Neural cell (in vitro differentiated cells): ENCODE measurements around the gene RAI1. TPM values are rescaled to one million over a fixed set of nuclear protein-coding genes. Genes with fewer than 3 reads are reported as not detected.

ENCODE experiments used
- H2AFZ ChIP-seq: fragments of 200-600, 300-800 bp; sonication (generic), shearing (Covaris generic); 2 replicates; pipeline ENCODE4 v1.6.0; 2014; ENCODE audit warnings: low read depth, mild to moderate bottlenecking, antibody characterized with exemption, low read length, moderate library complexity
- H3F3A ChIP-seq: fragments of 200-600 bp; shearing (Covaris generic); 2 replicates; pipeline ENCODE4 v1.6.1; 2016; ENCODE audit warnings: mild to moderate bottlenecking, moderate library complexity, mixed read lengths, antibody characterized with exemption, low read length; ENCODE audit not compliant: insufficient read depth, poor library complexity, severe bottlenecking
- H3K27ac ChIP-seq: fragments of 200-600, 300-800 bp; sonication (generic), shearing (Covaris generic); 2 replicates; pipeline ENCODE4 v1.5.1; 2014; ENCODE audit warnings: mild to moderate bottlenecking, low read length, moderate library complexity
- H3K27me3 ChIP-seq: fragments of 300-800, 200-600 bp; sonication (generic), shearing (Covaris generic); 2 replicates; pipeline ENCODE4 v1.6.0; 2014; ENCODE audit warnings: mild to moderate bottlenecking, low read depth, low read length, moderate library complexity; ENCODE audit not compliant: insufficient read depth
- H3K36me3 ChIP-seq: fragments of 300-800, 200-600 bp; sonication (generic), shearing (Covaris generic); 2 replicates; pipeline ENCODE4 v1.5.1; 2014; ENCODE audit warnings: mild to moderate bottlenecking, antibody characterized with exemption, low read length, moderate library complexity; ENCODE audit not compliant: insufficient read depth
- H3K4me2 ChIP-seq: fragments of 300-800, 200-600 bp; sonication (generic), shearing (Covaris generic); 2 replicates; pipeline ENCODE4 v1.6.0; 2014; ENCODE audit warnings: mild to moderate bottlenecking, low read length
- H3K4me3 ChIP-seq: fragments of 300-800, 200-600 bp; sonication (generic), shearing (Covaris generic); 2 replicates; pipeline ENCODE4 v1.5.1; 2014; ENCODE audit warnings: mild to moderate bottlenecking, low read length, moderate library complexity
- H3K79me2 ChIP-seq: fragments of 200-600 bp; shearing (Covaris generic); replicated peaks from 2 replicates; pipeline ENCODE4 v1.6.0; 2014; ENCODE audit warnings: mild to moderate bottlenecking, low read length, moderate library complexity; ENCODE audit not compliant: insufficient read depth
- H3K9ac ChIP-seq: fragments of 300-800, 200-600 bp; sonication (generic), shearing (Covaris generic); 2 replicates; pipeline ENCODE4 v1.6.1; 2016; ENCODE audit warnings: mild to moderate bottlenecking, low read length, mixed read lengths
- H3K9me2 ChIP-seq: fragments of 200-600 bp; shearing (Covaris generic); 2 replicates; pipeline ENCODE4 v1.6.1; 2016; ENCODE audit warnings: mild to moderate bottlenecking, low read length, mixed read lengths; ENCODE audit not compliant: insufficient read depth
- H3K9me3 ChIP-seq: fragments of 200-600, 300-800 bp; sonication (generic), shearing (Covaris generic); 2 replicates; pipeline ENCODE4 v1.6.1; 2016; ENCODE audit warnings: mild to moderate bottlenecking, mixed run types, low read length, moderate library complexity, mixed read lengths
- H4K20me1 ChIP-seq: fragments of 200-600 bp; shearing (Covaris generic); 2 replicates; pipeline ENCODE4 v1.6.1; 2016; ENCODE audit warnings: mild to moderate bottlenecking, mixed run types; ENCODE audit not compliant: insufficient read depth
- CTCF ChIP-seq: fragments of 450-650 bp; IDR thresholded peaks from 2 replicates; pipeline ENCODE4 v1.5.1; 2014; ENCODE audit warnings: antibody characterized with exemption, mild to moderate bottlenecking, moderate library complexity; ENCODE audit not compliant: poor library complexity, severe bottlenecking
- EP300 ChIP-seq: fragments of 450-650 bp; conservative IDR thresholded peaks from 2 replicates; pipeline ENCODE4 v1.6.1; 2014; ENCODE audit warnings: antibody characterized with exemption, mild to moderate bottlenecking, moderate library complexity; ENCODE audit not compliant: poor library complexity, severe bottlenecking
- EZH2 ChIP-seq: fragments of 200-600, 300-800 bp; shearing (Covaris generic), sonication (generic); IDR thresholded peaks from 2 replicates; pipeline ENCODE4 v1.6.1; 2014; ENCODE audit warnings: antibody characterized with exemption, low read length, borderline replicate concordance, mild to moderate bottlenecking; ENCODE audit not compliant: insufficient read depth, poor library complexity, severe bottlenecking
- MXI1 ChIP-seq: fragments of 450-650 bp; conservative IDR thresholded peaks from 2 replicates; pipeline ENCODE4 v1.6.1; 2014; ENCODE audit warnings: antibody characterized with exemption, mild to moderate bottlenecking; ENCODE audit not compliant: poor library complexity, severe bottlenecking
- POLR2AphosphoS5 ChIP-seq: IDR thresholded peaks from 2 replicates; pipeline ENCODE4 v1.6.1; 2012
- RAD21 ChIP-seq: fragments of 450-650 bp; conservative IDR thresholded peaks from 2 replicates; pipeline ENCODE4 v1.6.1; 2014; ENCODE audit warnings: antibody characterized with exemption, mild to moderate bottlenecking, moderate library complexity
- REST ChIP-seq: IDR thresholded peaks from 2 replicates; pipeline ENCODE4 v1.6.1; 2012; ENCODE audit warnings: borderline replicate concordance
- SMC3 ChIP-seq: fragments of 450-650 bp; conservative IDR thresholded peaks from 2 replicates; pipeline ENCODE4 v1.6.1; 2014; ENCODE audit warnings: antibody characterized with exemption, mild to moderate bottlenecking, moderate library complexity; ENCODE audit not compliant: poor library complexity
- TAF1 ChIP-seq: IDR thresholded peaks from 2 replicates; pipeline ENCODE4 v1.6.1; 2012; ENCODE audit warnings: low read depth
- polyA plus RNA-seq: library from polyadenylated mRNA; depleted of rRNA; stranded (reverse); fragments of >200 nt; gene quantifications from 2 replicates; pipeline ENCODE4 v1.2.3, GENCODE V29; 2014

Gene RAI1
- polyA plus RNA-seq, 1 donor from 2014 or later, result 16.9 TPM

DNA sequence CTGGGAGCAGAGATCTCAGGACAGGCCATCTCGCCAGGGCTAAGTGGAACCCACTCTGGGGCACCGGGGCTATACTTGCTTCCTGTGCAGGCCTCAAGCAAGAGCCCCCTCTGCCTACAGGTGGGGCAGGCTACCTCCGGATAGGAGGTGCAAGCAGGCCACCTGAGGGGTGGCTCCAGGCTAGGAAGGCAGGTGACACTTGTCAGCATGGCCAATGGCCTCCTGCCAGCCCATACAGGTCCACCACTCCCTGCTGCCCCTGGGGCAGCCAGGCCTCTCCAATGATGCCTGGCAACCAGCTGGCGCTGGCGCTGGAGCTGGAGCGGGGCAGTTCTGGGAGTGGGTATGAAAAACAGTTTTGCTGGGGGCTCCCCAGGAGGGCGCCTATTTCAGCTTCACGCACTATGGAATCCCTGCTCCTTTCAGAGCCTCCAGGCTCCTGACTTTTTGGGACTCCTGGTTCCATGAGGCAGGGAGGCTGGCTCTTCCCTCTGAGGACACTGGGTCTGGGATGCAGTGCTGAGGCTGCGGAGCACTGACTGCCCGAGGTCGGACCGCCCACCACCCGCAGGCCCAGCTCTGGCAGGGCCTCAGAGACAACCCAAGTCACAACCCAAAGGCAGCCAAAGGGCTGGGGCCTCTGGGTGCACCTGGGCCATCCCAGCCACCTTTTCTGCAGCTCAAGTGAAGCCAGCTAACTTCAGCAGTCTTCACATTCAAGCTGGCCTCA, 164.0 kb downstream of the RAI1 start:
- Histone ChIP-seq H3K9ac (no peak overlapping the region), H3K9me3 (no peaks in the 10 kb centered on the region), H4K20me1 (no peaks in the 10 kb centered on the region), H3K79me2 (no peaks in the 10 kb centered on the region), H3K36me3 (no peaks in the 10 kb centered on the region), H3K4me2 (no peak overlapping the region), H2AFZ (no peak overlapping the region), H3K4me3 (no peak overlapping the region), H3F3A (no peaks in the 10 kb centered on the region), H3K27me3 (no peaks in the 10 kb centered on the region), H3K27ac (no peak overlapping the region), H3K9me2 (no peaks in the 10 kb centered on the region)
- no peak for TF ChIP-seq CTCF
- no peak for TF ChIP-seq EZH2
- no peak for TF ChIP-seq REST
- no peak for TF ChIP-seq EP300
- no peak for TF ChIP-seq POLR2AphosphoS5
- TF ChIP-seq SMC3, result no peak
- no peak for TF ChIP-seq RAD21
- TF ChIP-seq MXI1, result no peak
- no peak for TF ChIP-seq TAF1

DNA sequence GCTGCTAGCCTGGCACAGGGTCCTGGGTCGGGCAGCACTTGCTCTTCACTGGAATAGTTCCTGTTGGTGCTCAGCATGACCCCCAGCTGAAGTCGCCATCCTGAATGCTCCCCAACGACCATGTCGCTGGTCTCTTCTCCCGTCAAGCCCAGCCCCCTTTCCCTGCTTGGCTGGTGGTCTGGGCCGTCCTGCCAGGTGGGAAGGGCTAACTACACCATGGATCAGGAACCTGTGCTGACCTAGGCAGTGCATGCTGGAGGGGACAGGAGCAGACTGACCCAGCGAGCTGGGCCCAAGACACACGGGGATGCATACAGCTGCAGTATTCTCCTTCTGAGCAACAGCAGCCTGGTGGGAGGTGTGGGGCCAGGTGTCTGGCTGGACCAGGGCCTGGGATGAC, 164.7 kb downstream of the RAI1 start:
- Histone ChIP-seq H3K4me3 (no peak overlapping the region), H3K9me2 (no peaks in the 10 kb centered on the region), H3F3A (no peaks in the 10 kb centered on the region), H3K36me3 (no peaks in the 10 kb centered on the region), H3K9me3 (no peaks in the 10 kb centered on the region), H3K27me3 (no peaks in the 10 kb centered on the region), H3K27ac (no peak overlapping the region), H2AFZ (no peak overlapping the region), H4K20me1 (no peaks in the 10 kb centered on the region), H3K79me2 (no peaks in the 10 kb centered on the region), H3K9ac (no peak overlapping the region), H3K4me2 (no peak overlapping the region)
- TF ChIP-seq RAD21 (no peak), EZH2 (no peak), REST (no peak), POLR2AphosphoS5 (no peak), CTCF (no peak), EP300 (no peak), MXI1 (no peak), TAF1 (no peak), SMC3 (no peak)
